T-cell (primary cell): Measurements from ENCODE around the gene SRRM4. TPM values are rescaled to one million over a fixed set of nuclear protein-coding genes. Genes with fewer than 3 reads are reported as not detected.
"Not testable (repeated sequence)": the region's sequence is repeated elsewhere in the genome, so short reads cannot be mapped to it uniquely, and the experiment has no call there.

Source experiments
- ATAC-seq, 4 experiments: fragments of 200-7000 bp in 3 of 4; fragments of 150-1000 bp in 1 of 4; cut with Tn5 transposase; replicated peaks in 1 of 4; 1 replicate in 3 of 4; 2 replicates in 1 of 4; pipeline ENCODE4 v1.10.0; 2021; ENCODE audit warnings: moderate library complexity in 3 of 4, mild to moderate bottlenecking in 2 of 4, moderate number of reproducible peaks in 1 of 4
- CTCF ChIA-PET, 2 donors: fragments of 300-600 bp; sonication (Branson Sonifier 250); formaldehyde crosslinking; loops; one replicate each; lab custom pipeline; 2022; ENCODE audit warnings: antibody characterized with exemption in 2 of 2; lab: Charles Lee
- POLR2A ChIA-PET, 2 donors: fragments of 300-600 bp; sonication (Branson Sonifier 250); formaldehyde crosslinking; loops; one replicate each; lab custom pipeline; 2022; ENCODE audit warnings: antibody characterized with exemption in 2 of 2; lab: Charles Lee
- DNase-seq, 35 experiments: peaks; one replicate each; pipeline versions ENCODE4 v3.0.0 to v3.0.0-alpha.2; 2013 to 2023
- H3K27ac ChIP-seq: one replicate; pipeline ENCODE4 v1.5.1; 2013; ENCODE audit warnings: low read length
- H3K27me3 ChIP-seq, 2 experiments: replicated peaks in 1 of 2; 1 replicate in 1 of 2; 2 replicates in 1 of 2; pipeline versions ENCODE4 v1.6.1 to v1.7.0; 2013; ENCODE audit warnings: low read length in 1 of 2, mixed read lengths in 1 of 2; ENCODE audit not compliant: control insufficient read depth in 2 of 2, insufficient read depth in 2 of 2; ENCODE audit errors: extremely low read depth in 1 of 2
- H3K36me3 ChIP-seq, 2 donors: 1 replicate in 1 of 2; 2 replicates in 1 of 2; pipeline versions ENCODE4 v1.6.1 to v1.7.0; 2013; ENCODE audit warnings: low read length in 1 of 2; ENCODE audit not compliant: control insufficient read depth in 2 of 2, insufficient read depth in 1 of 2; ENCODE audit errors: extremely low read depth in 1 of 2
- H3K4me1 ChIP-seq, 2 experiments: 1 replicate in 1 of 2; 2 replicates in 1 of 2; pipeline versions ENCODE4 v1.6.1 to v1.7.0; 2013; ENCODE audit warnings: low read length in 2 of 2, mixed read lengths in 1 of 2; ENCODE audit not compliant: insufficient read depth in 2 of 2, control insufficient read depth in 1 of 2; ENCODE audit errors: extremely low read depth in 1 of 2
- H3K4me3 ChIP-seq, 2 donors: 1 replicate in 1 of 2; 2 replicates in 1 of 2; pipeline versions ENCODE4 v1.5.1 to v1.7.0; 2013; ENCODE audit warnings: mild to moderate bottlenecking in 2 of 2, low read length in 1 of 2, moderate library complexity in 1 of 2; ENCODE audit not compliant: control insufficient read depth in 1 of 2; ENCODE audit errors: extremely low read depth in 1 of 2
- H3K9me3 ChIP-seq: 2 replicates; pipeline ENCODE4 v1.7.0; 2013
- H3K27ac Mint-ChIP-seq, 2 donors: one replicate each; pipeline ENCODE4 v1.8.0; 2020 to 2021; ENCODE audit warnings: mild to moderate bottlenecking in 2 of 2, mixed read lengths in 2 of 2
- H3K27me3 Mint-ChIP-seq, 2 donors: one replicate each; pipeline ENCODE4 v1.8.0; 2021 to 2022; ENCODE audit warnings: mixed read lengths in 2 of 2
- H3K36me3 Mint-ChIP-seq: one replicate; pipeline ENCODE4 v1.8.0; 2021; ENCODE audit warnings: mixed read lengths
- H3K4me1 Mint-ChIP-seq, 3 donors: one replicate each; pipeline ENCODE4 v1.8.0; 2020 to 2022; ENCODE audit warnings: mixed read lengths in 3 of 3, mild to moderate bottlenecking in 1 of 3
- H3K4me3 Mint-ChIP-seq, 3 donors: one replicate each; pipeline ENCODE4 v1.8.0; 2020 to 2022; ENCODE audit warnings: mild to moderate bottlenecking in 3 of 3, mixed read lengths in 3 of 3, moderate library complexity in 3 of 3
- H3K9me3 Mint-ChIP-seq, 3 donors: one replicate each; pipeline ENCODE4 v1.8.0; 2020 to 2022; ENCODE audit warnings: mixed read lengths in 3 of 3
- WGBS: methylation state at CpG from one replicate; pipeline ENCODE4 v1.1.5; 2013; ENCODE audit warnings: missing lambda C conversion rate; ENCODE audit not compliant: insufficient coverage; 5-methylcytosine and 5-hydroxymethylcytosine counted together
- total RNA-seq, 35 experiments: library from RNA in 6 of 35; stranded (reverse) in 6 of 35; fragments of 120-200 nt in 1 of 35; gene quantifications; one replicate each; pipeline versions ENCODE4 v1.2.1 to v1.2.4 and lab custom pipeline; 2013 to 2026

The SRRM4 gene
- total RNA-seq, 5 donors from 2014 or later (not counting 1 experiment from before 2014, with no cell fraction given), result not detected

DNA sequence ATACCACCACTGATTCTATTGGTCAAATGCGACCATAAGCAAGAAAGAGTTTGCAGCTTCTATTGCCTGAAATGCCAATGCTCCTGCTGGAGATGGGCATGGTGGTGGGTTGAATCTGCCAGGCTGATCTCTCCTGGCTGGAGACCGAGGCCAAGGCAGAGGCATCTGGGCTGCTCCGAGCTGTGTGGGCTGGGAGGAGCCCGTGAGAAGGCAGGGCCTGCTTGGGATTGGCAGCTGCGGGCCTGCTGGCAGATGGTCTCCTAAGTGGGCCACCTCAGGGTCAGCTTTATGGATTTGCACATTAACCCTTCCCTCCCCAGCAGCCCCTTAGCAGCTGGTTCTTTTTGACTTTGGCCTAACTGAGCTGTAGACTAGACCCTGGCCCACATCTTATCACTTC lies 25.4 kb downstream of the SRRM4 start:
- peaks cover 5 to 25% of the 10 kb centered on the region in 2 experiments for H3K27me3 ChIP-seq
- no peaks in the 10 kb centered on the region for H3K36me3 ChIP-seq
- DNase-seq (no peak), ATAC-seq (no peak)
- POLR2A ChIA-PET, result no interaction called here
- no peak overlapping the region for H3K4me3 ChIP-seq
- H3K27me3 Mint-ChIP-seq, result peaks cover 12 to 23% of the 10 kb centered on the region in 2 donors
- no peak overlapping the region for H3K27ac Mint-ChIP-seq
- 36% methylated on average over 2 of the region's 5 CpGs for WGBS
- CTCF ChIA-PET, result no interaction called here
- H3K4me1 Mint-ChIP-seq, result no peaks in the 10 kb centered on the region
- peaks cover 6 to 10% (median 7%) of the 10 kb centered on the region in 3 donors for H3K9me3 Mint-ChIP-seq
- no peaks in the 10 kb centered on the region for H3K36me3 Mint-ChIP-seq
- no peak overlapping the region for H3K4me3 Mint-ChIP-seq
- H3K9me3 ChIP-seq, result no peaks in the 10 kb centered on the region
- H3K4me1 ChIP-seq, result no peaks in the 10 kb centered on the region
- H3K27ac ChIP-seq, result no peak overlapping the region

DNA sequence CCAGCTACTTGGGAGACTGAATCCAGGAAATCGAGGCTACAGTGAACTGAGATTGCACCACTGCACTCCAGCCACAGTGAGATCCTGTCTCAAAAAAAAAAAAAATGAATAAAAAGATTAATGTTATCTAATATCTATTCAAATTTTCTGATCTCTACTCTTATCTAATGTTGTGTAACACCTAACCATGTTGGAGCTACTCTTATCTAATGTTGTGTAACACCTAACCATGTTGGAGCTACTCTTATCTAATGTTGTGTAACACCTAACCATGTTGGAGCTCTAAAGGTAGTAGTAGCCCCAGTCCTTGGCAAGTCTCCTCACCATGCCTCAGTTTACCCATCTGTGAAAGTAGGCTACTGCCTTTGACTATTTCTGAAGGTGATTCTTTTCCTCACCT lies 26.9 kb downstream of the SRRM4 start:
- POLR2A ChIA-PET, DNase-seq, H3K4me1 Mint-ChIP-seq, CTCF ChIA-PET, H3K4me3 Mint-ChIP-seq, H3K36me3 ChIP-seq, ATAC-seq, H3K9me3 ChIP-seq, H3K27ac Mint-ChIP-seq, H3K4me3 ChIP-seq, H3K27ac ChIP-seq, H3K36me3 Mint-ChIP-seq, H3K4me1 ChIP-seq: not testable (repeated sequence)
- H3K9me3 Mint-ChIP-seq, result peaks cover 12 to 19% (median 14%) of the 10 kb centered on the region in 3 donors
- whole genome bisulfite sequencing, result no CpG with 5 or more reads among the region's 1 CpG
- peaks cover 20 to 21% of the 10 kb centered on the region in 2 donors for H3K27me3 Mint-ChIP-seq
- H3K27me3 ChIP-seq, result peaks cover 5 to 25% of the 10 kb centered on the region in 2 experiments

DNA sequence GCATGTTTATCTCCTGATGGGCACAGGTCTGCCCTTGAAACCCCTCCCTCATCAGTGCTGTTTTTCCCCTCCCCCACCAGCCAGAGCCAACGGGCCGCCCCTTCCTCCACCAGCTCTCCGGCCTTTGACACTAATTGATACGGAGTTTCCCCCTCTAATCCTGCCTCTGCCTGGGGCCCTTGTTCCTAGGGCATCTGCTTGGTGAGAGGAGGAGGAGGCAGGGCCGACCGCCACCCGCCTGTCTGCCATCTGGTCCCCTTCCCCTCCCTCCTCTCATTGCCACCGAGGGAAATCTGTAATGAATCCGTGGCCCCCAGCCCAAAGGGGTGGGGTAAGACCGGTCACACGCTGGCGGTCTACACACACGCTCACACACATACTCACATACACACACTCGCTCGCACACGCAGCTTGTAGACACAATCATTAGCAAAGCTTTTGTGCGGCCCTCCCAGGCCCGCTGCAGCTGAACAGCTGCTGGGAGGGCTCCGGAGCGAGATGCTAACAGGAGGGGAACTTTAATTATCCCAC lies 27.4 kb downstream of the SRRM4 start:
- Mint-ChIP-seq H3K36me3 (no peaks in the 10 kb centered on the region), H3K4me3 (no peak overlapping the region), H3K4me1 (no peaks in the 10 kb centered on the region), H3K27me3 (peaks cover 20 to 21% of the 10 kb centered on the region in 2 donors), H3K9me3 (peaks cover 12 to 19% (median 14%) of the 10 kb centered on the region in 3 donors), H3K27ac (no peak overlapping the region)
- POLR2A ChIA-PET, result no interaction called here
- Histone ChIP-seq H3K27ac (no peak overlapping the region), H3K36me3 (no peaks in the 10 kb centered on the region), H3K4me1 (no peaks in the 10 kb centered on the region), H3K27me3 (peaks cover 5 to 25% of the 10 kb centered on the region in 2 experiments), H3K9me3 (no peaks in the 10 kb centered on the region), H3K4me3 (no peak overlapping the region)
- no peak for ATAC-seq
- CTCF ChIA-PET, result no interaction called here
- WGBS, result 0% methylated on average over 4 of the region's 20 CpGs
- no peak for DNase-seq

DNA sequence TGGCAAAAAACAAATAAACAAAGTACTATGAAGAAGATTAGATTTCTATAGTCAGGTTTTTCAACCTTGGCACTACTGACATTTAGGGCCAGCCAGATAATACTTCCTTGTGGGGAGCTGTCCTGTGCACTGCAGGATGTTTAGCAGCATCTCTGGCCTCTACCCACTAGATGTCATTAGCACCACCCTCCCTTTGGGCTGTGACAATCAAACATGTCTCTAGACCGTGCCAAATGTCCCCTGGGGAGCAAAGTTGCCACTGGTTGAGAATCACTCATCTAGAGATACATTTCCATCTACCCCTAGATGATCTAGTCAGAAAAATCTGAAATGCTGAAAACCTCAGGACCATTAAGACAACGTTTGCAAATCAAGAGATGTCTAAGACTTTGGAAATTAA lies 29.9 kb downstream of the SRRM4 start:
- Mint-ChIP-seq H3K4me1 (no peaks in the 10 kb centered on the region), H3K27ac (no peak overlapping the region), H3K4me3 (no peak overlapping the region), H3K36me3 (no peaks in the 10 kb centered on the region), H3K27me3 (peaks cover 14 to 20% of the 10 kb centered on the region in 2 donors), H3K9me3 (peaks cover 12 to 15% (median 14%) of the 10 kb centered on the region in 3 donors)
- ATAC-seq (no peak), DNase-seq (no peak)
- CTCF ChIA-PET, result interaction anchor here in 1 of 2 donors (0.6 kb wide), 1 partner anchor 52 kb away, joined by 7 read pairs; no protein-coding TSS in a partner anchor
- Histone ChIP-seq H3K4me3 (no peak overlapping the region), H3K27me3 (peaks cover 5 to 20% of the 10 kb centered on the region in 2 experiments), H3K36me3 (no peaks in the 10 kb centered on the region), H3K27ac (no peak overlapping the region), H3K4me1 (no peaks in the 10 kb centered on the region), H3K9me3 (no peaks in the 10 kb centered on the region)
- no CpG with 5 or more reads among the region's 2 CpGs for WGBS
- POLR2A ChIA-PET, result no interaction called here

DNA sequence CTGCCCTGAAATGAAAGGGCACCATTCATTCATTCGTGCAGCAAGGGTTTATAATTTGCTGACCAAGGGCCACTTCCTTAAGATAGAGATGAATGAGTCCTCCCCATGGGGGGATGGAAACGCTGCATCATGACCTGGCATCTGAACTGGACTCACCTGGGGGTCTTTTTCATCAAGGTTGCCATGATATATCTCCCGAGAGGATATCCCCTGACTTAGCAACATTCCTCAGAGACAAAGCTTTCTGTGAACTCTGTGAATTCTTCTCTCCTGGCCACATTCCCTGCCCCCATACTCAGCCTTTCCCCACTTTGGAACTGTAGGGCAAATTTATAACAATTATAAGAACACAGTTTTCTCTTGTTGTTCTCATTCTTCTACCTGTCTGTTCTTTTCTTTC lies 30.8 kb downstream of the SRRM4 start:
- WGBS, result 70% methylated on average over 2 of the region's 3 CpGs
- Mint-ChIP-seq H3K27ac (no peak overlapping the region), H3K27me3 (peaks cover 12 to 20% of the 10 kb centered on the region in 2 donors), H3K9me3 (peaks cover 14 to 15% (median 15%) of the 10 kb centered on the region in 3 donors), H3K36me3 (no peaks in the 10 kb centered on the region), H3K4me3 (no peak overlapping the region), H3K4me1 (no peaks in the 10 kb centered on the region)
- CTCF ChIA-PET, result no interaction called here
- Histone ChIP-seq H3K36me3 (no peaks in the 10 kb centered on the region), H3K27ac (no peak overlapping the region), H3K4me3 (no peak overlapping the region), H3K27me3 (peaks cover 5 to 14% of the 10 kb centered on the region in 2 experiments), H3K9me3 (no peaks in the 10 kb centered on the region), H3K4me1 (no peaks in the 10 kb centered on the region)
- ATAC-seq (no peak), DNase-seq (no peak)
- POLR2A ChIA-PET, result no interaction called here

- Mint-ChIP-seq H3K27me3 (peaks cover 15 to 22% of the 10 kb centered on the region in 2 donors), H3K4me3 (no peak overlapping the region), H3K9me3 (peaks cover 14 to 15% (median 15%) of the 10 kb centered on the region in 3 donors), H3K36me3 (no peaks in the 10 kb centered on the region), H3K27ac (no peak overlapping the region), H3K4me1 (no peaks in the 10 kb centered on the region)
- CTCF ChIA-PET, result no interaction called here
- H3K27ac ChIP-seq, result no peak overlapping the region
- H3K4me3 ChIP-seq, result no peak overlapping the region
- ATAC-seq (no peak), DNase-seq (no peak)
- H3K36me3 ChIP-seq, result no peaks in the 10 kb centered on the region
- H3K9me3 ChIP-seq, result no peaks in the 10 kb centered on the region
- H3K27me3 ChIP-seq, result peaks cover 3 to 10% of the 10 kb centered on the region in 2 experiments
- no peaks in the 10 kb centered on the region for H3K4me1 ChIP-seq
- POLR2A ChIA-PET, result no interaction called here
Observed at GRCh38 chr12:119013023-119013422, 31.7 kb downstream of the SRRM4 start.
